ENCODE results near the gene PPIL1. TPM values are rescaled to one million over a fixed set of nuclear protein-coding genes. Genes with fewer than 3 reads are reported as not detected.

Gene PPIL1
- total and polyA plus RNA-seq, 2 of the 4 experiments (the other 2 are of a cell fraction) = 28.4 to 58.4 TPM

GRCh38 chr6:36897609-36898008 lies 23.0 kb upstream of the PPIL1 start:
- TF ChIP-seq ELK1 (IDR thresholded peaks at IDR 0.05; ENCODE audit: borderline replicate concordance, low read depth, low read length) (no peak), FOS (IDR thresholded peaks at IDR 0.05; ENCODE audit: low read depth, low read length) (no peak), RFX5 (IDR thresholded peaks at IDR 0.05; ENCODE audit: low read depth, low read length) (no peak), RAD21 (IDR thresholded peaks at IDR 0.05; ENCODE audit: low read length) (peak; percentile 48), USF2 (IDR thresholded peaks at IDR 0.05; ENCODE audit: low read depth, low read length) (no peak), RCOR1 (IDR thresholded peaks at IDR 0.05; ENCODE audit: insufficient replicate concordance, low read length) (no peak), BHLHE40 (IDR thresholded peaks at IDR 0.05; ENCODE audit: low read depth, low read length) (no peak), MXI1 (IDR thresholded peaks at IDR 0.05; ENCODE audit: borderline replicate concordance, low read depth, low read length) (no peak), MAFK (IDR thresholded peaks at IDR 0.05; ENCODE audit: low read depth, low read length) (no peak), NFE2L2 (IDR thresholded peaks at IDR 0.05; ENCODE audit: low read depth, low read length) (no peak), SMC3 (IDR thresholded peaks at IDR 0.05; ENCODE audit: low read depth, low read length) (peak; percentile 40), CTCF (conservative IDR thresholded peaks at IDR 0.05; ENCODE audit: low read depth, low read length) (peak; percentile 27), MAZ (IDR thresholded peaks at IDR 0.05; ENCODE audit: borderline replicate concordance, low read depth, low read length) (no peak), CHD1 (IDR thresholded peaks at IDR 0.05; ENCODE audit: low read depth, low read length) (no peak), POLR2A (IDR thresholded peaks at IDR 0.05; ENCODE audit: low read depth, low read length) (no peak), CEBPB (IDR thresholded peaks at IDR 0.05; ENCODE audit: low read depth, low read length) (no peak)
- BruUV-seq (replicated peaks) = no TSS peak
- no peaks in the 10 kb centered on the region for H3K9me3 ChIP-seq (ENCODE audit: control insufficient read depth, insufficient read depth, low read length)
- ChIA-PET POLR2A (ENCODE audit: unreplicated experiment) (no interaction called here), CTCF (no interaction called here)
- H3K23ac ChIP-seq (ENCODE audit: low read depth, low read length) = no peak overlapping the region
- H3K18ac ChIP-seq (ENCODE audit: low read depth, low read length) = no peak overlapping the region
- no peak overlapping the region for H2BK20ac ChIP-seq (ENCODE audit: low read depth, low read length)
- no peak overlapping the region for H2BK15ac ChIP-seq (ENCODE audit: low read depth, low read length)
- peaks cover 12% of the 10 kb centered on the region for H3K36me3 ChIP-seq (ENCODE audit: control insufficient read depth, insufficient read depth, low read length)
- no peak overlapping the region for H4K8ac ChIP-seq (ENCODE audit: low read depth in 2 of 2, low read length in 2 of 2)
- 0 out of 2 replicates have a peak, but pooled peaks have one; percentile 32 for ATAC-seq (ENCODE audit: low read depth)
- in situ Hi-C loops (cut with MboI; ENCODE audit: low sequenced_read_pairs) = no loop called here
- dilution Hi-C loops (cut with HindIII; ENCODE audit: low sequenced_read_pairs, unreplicated experiment) = no loop called here
- no peak overlapping the region for H3K14ac ChIP-seq (replicated peaks; ENCODE audit: low read depth, low read length)
- no peak overlapping the region for H4K5ac ChIP-seq (ENCODE audit: low read depth, low read length)
- intact Hi-C loops (cut with micrococcal nuclease) = no loop called here
- H4K91ac ChIP-seq (ENCODE audit: insufficient read depth, low read depth, low read length) = no peak overlapping the region
- no peak overlapping the region for H3K9ac ChIP-seq (ENCODE audit: low read depth, low read length)
- peak; percentile 33 for DNase-seq
- no peak overlapping the region for H3K56ac ChIP-seq (ENCODE audit: extremely low read depth, insufficient read depth, low read length)
- no peak overlapping the region for H2AFZ ChIP-seq (replicated peaks; ENCODE audit: low read length, poor library complexity)
- H2BK5ac ChIP-seq (ENCODE audit: low read depth, low read length, poor library complexity, severe bottlenecking) = no peak overlapping the region
- H3K4me1 ChIP-seq (ENCODE audit: control insufficient read depth, insufficient read depth, low read length) = no peaks in the 10 kb centered on the region
- no peak overlapping the region for H3K4me2 ChIP-seq (ENCODE audit: low read depth, low read length)
- H2AK9ac ChIP-seq (replicated peaks; ENCODE audit: low read depth, low read length, poor library complexity) = no peak overlapping the region
- H3K27ac ChIP-seq (ENCODE audit: insufficient read depth, low read length) = no peak overlapping the region
- H2AK5ac ChIP-seq (ENCODE audit: low read depth, low read length) = no peak overlapping the region
- no peaks in the 10 kb centered on the region for H4K20me1 ChIP-seq (ENCODE audit: insufficient read depth, low read length)
- no peak overlapping the region for H3K4ac ChIP-seq (ENCODE audit: low read depth, low read length)
- H3K9me1 ChIP-seq (ENCODE audit: insufficient read depth, low read length) = no peaks in the 10 kb centered on the region
- peaks cover 9 to 15% of the 10 kb centered on the region in 2 experiments for H3K79me1 ChIP-seq (ENCODE audit: low read depth in 1 of 2, low read length in 2 of 2)
- no peaks in the 10 kb centered on the region for H3K27me3 ChIP-seq (ENCODE audit: control insufficient read depth, insufficient read depth, low read length)
- WGBS, 2 experiments (ENCODE audit: extremely low coverage in 2 of 2, insufficient read length in 1 of 2) = 80% methylated on average over 1 of the region's 6 CpGs; no CpG with 5 or more reads in 1 of the 2 experiments
- H3K4me3 ChIP-seq (ENCODE audit: insufficient read depth, low read depth, low read length) = no peak overlapping the region
- no peak overlapping the region for H2BK120ac ChIP-seq (ENCODE audit: low read depth, low read length)

All from IMR-90 (cell line).